Stimulated activated CD4-positive, alpha-beta T cell treated with anti-CD3 and anti-CD28 coated beads, Interleukin-1b, Interleukin-23, amount 100 ng/mL, for 24 hours (primary cell): Measurements from ENCODE around the gene TGFBR1.

Experiments
- DNase-seq, 4 experiments: peaks; one replicate each; pipeline ENCODE4 v3.0.0-alpha.2; 2020; ENCODE audit warnings: low read depth in 4 of 4, low spot score in 1 of 4

The TGFBR1 gene

GRCh38 chr9:99167119-99167518, 62.2 kb downstream of the TGFBR1 start:
- no peak for DNase-seq

GRCh38 chr9:99167694-99168093, 62.8 kb downstream of the TGFBR1 start:
- DNase-seq, result no peak

DNA sequence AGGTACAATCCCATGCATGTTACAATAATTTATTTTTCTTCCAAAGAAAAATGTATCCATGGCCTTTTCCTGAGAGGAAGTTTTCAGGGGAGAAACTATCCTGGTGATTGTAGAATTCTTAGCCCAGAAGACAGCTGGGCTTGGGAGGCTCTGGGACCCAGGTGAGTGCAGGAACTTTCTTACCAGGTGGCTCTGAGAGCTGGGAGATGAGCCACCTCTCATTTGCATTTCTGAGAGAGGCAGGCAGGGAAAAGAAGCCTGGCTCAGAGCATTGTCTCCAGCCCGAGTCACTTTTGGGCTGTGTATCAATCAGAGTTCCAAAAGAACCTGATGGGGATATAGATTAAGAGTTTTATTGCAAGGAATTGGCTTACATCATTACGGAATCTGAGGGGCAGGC, 64.2 kb downstream of the TGFBR1 start:
- no peak for DNase-seq

DNA sequence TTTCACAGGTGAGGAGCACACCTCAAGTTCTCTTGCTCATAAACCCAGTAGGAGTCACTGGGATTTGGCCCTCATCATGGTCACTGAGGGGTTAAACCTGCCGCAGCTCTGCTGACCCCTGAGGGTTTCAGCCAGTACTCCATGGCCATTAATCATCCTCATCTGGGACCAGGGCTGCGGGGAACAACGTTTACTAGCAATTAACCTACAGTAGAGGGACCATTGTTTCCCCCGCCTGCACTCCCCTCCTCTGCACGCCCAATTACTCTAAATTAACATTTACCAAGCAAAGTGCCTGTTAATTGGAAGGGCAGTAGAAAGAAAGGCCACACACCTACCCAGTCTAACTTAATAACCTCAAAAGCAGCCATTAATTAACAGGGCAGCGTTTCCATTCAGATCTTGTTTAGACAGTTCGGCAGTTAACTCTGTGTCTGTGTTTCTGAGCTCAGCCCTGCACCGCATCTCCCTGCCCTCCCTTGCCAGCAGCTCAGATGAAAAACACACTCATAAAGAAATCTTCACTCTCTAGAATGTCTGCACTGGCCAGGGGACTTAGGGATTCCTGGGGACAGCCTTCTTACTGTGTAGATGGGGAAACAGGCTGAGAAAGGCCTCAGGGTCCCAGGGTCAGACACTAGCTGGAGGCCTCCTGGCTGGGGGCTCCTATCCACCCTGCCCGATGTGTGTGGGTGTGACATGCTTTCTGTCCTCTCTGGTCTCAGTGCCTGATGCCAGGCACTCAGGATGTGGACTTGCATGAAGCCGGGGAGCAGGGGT, 65.3 kb downstream of the TGFBR1 start:
- no peak for DNase-seq

DNA sequence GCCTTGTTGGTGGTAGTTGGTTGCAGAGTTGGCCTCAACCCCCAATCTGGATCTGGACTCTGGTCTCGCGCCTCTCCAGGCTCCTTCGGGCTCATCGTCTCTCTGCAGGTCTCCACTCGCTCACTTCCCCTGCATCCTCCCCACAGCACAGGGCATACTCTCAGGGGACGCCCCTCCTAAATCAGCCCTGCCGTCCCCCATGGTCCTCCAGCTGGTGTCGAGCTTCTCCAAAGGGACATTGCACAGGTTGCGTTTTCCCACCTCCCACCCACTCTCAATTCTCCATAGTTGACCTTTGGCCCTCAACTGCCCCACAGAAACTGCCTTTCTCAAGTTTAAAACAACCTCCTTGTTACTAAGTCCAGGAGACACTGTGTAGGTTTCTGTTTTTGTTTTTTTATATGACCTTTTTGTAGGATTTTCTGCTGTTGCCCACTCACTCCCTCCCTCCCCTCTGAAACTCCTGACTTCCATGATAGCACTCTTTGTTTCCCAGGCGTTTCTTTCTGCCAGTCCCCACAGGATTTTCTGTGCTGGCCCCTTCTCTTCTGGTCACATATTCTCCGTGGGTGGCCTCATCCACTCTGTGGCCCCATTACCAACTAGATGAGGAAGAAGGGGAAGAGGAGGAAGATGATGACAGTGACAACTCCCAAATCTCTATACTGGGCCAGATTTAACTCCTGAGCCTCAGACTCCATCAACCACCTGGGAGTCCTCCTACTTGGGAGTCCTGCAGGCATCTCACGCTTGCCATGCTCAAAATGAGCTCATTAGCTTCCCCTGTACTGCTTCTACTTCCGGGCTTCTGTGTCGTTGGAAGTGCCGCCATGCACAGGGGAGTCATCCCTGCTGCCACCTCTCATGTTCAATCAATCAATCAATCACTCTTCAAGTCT, 66.6 kb downstream of the TGFBR1 start:
- DNase-seq, result no peak

GRCh38 chr9:99172124-99173091, 67.5 kb downstream of the TGFBR1 start:
- DNase-seq, result no peak

DNA sequence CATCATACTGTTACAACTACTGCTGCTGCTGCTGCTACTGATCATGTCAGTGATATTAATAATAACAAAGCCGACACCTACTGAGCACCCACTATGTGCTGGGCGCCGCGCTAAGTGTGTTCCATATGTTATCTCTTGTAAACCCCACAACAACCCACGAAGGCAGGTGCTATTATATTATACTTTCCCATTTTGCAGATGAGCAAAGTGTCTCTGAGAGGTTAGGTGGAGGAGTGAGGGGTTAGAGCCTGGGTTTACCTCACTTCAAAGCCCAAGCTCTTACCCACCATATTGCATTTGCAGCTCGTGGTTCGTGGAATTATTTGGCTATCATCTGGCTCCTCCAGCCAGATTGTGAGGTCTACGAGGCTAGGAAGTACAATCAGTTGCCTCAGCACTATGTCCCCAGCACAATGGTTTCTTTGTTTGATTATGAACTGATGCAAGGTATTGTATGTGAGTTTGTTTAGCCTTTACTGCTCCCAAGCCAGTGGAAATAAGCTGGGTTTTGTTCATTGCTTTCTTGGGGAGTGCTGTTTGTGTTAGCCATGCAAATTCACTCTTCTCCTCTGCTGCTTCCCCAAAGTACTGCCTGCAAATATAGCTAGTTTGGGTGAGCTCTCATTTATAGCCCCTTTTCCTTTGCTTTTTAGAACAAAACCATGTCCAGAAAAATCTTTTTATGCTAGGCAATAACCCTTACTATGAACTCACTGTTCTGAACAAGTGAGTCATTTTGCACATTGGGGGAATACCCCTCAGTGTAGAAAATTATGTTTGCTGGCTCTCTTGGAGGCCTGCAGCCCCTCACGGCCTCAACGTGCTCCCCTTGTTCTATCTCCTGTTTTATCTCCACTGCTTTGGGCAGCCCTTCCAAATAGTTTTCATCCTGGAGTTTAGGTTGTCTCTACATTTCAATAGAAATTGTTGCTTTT, 68.9 kb downstream of the TGFBR1 start:
- DNase-seq, result no peak

DNA sequence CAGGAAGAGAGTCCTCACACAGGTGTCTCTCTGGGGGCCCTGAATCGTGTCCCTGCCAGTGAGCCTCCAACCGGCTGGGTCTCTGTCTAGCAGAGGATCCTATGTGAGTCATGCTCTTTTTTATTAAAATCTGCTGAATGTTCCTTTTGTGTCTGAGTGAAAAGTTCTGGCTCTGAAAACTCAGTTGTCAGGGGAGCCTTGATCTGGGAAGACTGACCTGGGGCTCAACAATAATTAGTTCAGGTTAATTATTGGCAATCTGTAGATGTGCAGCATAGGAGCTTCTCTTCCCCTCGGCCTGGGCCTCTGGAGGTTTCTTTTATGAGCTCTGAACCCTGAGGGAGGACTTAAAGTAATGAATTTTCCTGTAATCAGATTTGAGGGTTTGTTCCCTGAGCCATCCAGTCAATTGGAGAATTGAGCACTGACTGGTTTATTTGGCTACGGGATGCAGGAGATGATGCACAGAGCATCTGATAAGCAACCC, 71.7 kb downstream of the TGFBR1 start:
- no peak for DNase-seq

DNA sequence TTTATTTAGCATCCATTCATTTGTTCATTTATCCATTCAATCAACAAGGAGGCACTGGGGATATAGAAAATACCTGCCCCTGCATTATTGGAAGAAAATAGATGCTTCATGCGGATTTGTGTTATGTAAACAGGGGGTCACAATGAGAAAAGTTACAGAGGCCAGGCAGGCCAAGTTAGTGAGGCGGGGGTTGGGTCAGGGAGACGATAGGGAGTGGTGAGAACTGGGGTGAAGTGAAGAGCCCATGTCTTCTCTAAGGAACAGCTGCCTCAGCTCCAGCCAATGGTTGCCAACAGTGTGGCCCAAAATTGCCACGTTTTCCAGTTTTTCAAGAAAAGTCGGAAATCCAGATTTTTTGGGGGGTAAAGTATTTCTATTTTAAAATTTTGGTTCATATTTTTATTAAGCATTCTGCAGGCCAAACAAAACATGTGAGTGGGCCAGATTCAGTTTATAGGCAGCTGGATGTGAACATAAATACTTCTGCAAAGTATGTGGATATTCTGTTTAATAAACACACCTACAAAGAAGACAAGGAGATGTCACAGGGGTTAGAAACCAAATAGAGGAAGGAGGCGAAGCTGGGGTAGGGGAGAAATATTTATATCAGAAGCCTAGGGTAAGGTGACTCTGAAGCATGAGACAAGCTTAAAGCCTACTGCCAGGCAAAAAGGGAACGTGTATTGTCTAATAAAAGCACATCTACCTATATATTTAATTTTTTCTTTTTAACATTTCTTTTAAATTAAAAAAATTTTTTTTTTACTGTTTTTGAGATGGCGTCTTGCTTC, 72.9 kb downstream of the TGFBR1 start:
- no peak for DNase-seq

GRCh38 chr9:99178912-99179872, 74.3 kb downstream of the TGFBR1 start:
- no peak for DNase-seq

GRCh38 chr9:99180199-99180598, 75.3 kb downstream of the TGFBR1 start:
- DNase-seq, result no peak

GRCh38 chr9:99180662-99181061, 75.7 kb downstream of the TGFBR1 start:
- no peak for DNase-seq

- no peak for DNase-seq
Measured at GRCh38 chr9:99181206-99181605, 76.3 kb downstream of the TGFBR1 start.

- peak in 1 of 4 experiments; percentile 7 for DNase-seq
Measured at GRCh38 chr9:99181621-99182020, 76.7 kb downstream of the TGFBR1 start.

- no peak for DNase-seq
Measured at GRCh38 chr9:99182356-99182755, 77.4 kb downstream of the TGFBR1 start.

DNA sequence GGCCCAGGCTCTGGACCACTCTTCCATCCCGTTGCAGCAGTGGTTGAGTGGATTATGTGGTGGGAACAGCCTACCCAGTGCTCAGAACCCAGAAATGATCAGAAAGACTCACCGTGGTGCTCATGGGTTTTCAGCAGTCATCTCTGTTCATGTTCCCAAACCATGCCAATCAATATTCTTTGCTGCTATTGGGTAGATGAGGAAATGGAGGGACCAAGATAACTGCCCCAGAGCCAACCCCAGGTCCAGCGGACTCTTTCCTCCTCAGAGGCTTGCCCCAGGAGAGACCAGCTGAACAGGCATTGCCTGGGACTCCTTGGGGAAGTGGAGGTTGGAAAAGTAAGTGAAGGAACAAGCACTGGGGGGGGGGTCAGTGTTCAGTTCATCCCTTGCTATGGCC, 78.7 kb downstream of the TGFBR1 start:
- DNase-seq, result no peak

GRCh38 chr9:99184110-99184474, 79.2 kb downstream of the TGFBR1 start:
- DNase-seq, result no peak
